NOMO-1 (cell line): ENCODE results near the gene KRTAP3-3.
"Not testable (repeated sequence)": the region's sequence is repeated elsewhere in the genome, so short reads cannot be mapped to it uniquely, and the experiment has no call there.

ENCODE experiments used
- DNase-seq, 2 experiments: peaks; one replicate each; lab custom pipeline; 2025; ENCODE audit not compliant: unreplicated experiment in 2 of 2; lab: John Stamatoyannopoulos, UW

KRTAP3-3 gene

GRCh38 chr17:41008811-41009210 lies 14.8 kb upstream of the KRTAP3-3 start, which contains the start of gene KRTAP3-1:
Gene KRTAP3-1, minus strand, starts transcription at chr17:41009128. Its CDS starts 54 bp downstream, at chr17:41009074.
- DNase-seq, result no peak

GRCh38 chr17:41004397-41004796 lies 10.4 kb upstream of the KRTAP3-3 start:
- DNase-seq, result no peak

- DNase-seq, result no peak
Observed at GRCh38 chr17:41003926-41004325, 10.0 kb upstream of the KRTAP3-3 start.

GRCh38 chr17:41002814-41003213 lies 8.8 kb upstream of the KRTAP3-3 start:
- DNase-seq, result no peak

GRCh38 chr17:41001795-41002194 lies 7.8 kb upstream of the KRTAP3-3 start:
- DNase-seq, result no peak

GRCh38 chr17:40999563-40999962 lies 5.6 kb upstream of the KRTAP3-3 start, which contains the start of gene KRTAP3-2:
Gene KRTAP3-2, minus strand, starts transcription at chr17:40999906. Its CDS starts 53 bp downstream, at chr17:40999853.
- DNase-seq, result not testable (repeated sequence)

- no peak for DNase-seq
Observed at GRCh38 chr17:40997361-40997760, 3.4 kb upstream of the KRTAP3-3 start.

- no peak for DNase-seq
Observed at GRCh38 chr17:40996829-40997228, 2.9 kb upstream of the KRTAP3-3 start.

- no peak for DNase-seq
Observed at GRCh38 chr17:40995116-40995515, 1.2 kb upstream of the KRTAP3-3 start.

GRCh38 chr17:40993084-40993483 lies 880 bp downstream of the KRTAP3-3 start:
- no peak for DNase-seq

- no peak for DNase-seq
Observed at GRCh38 chr17:40992666-40993065, 1.3 kb downstream of the KRTAP3-3 start.

- no peak for DNase-seq
Observed at GRCh38 chr17:40986920-40987319, 7.0 kb downstream of the KRTAP3-3 start.

- no peak for DNase-seq
Observed at GRCh38 chr17:40984226-40984625, 9.7 kb downstream of the KRTAP3-3 start, which contains the start of gene KRT40. Gene KRT40, minus strand, starts transcription at chr17:40984326. Its CDS starts 53 bp downstream, at chr17:40984273.

- no peak for DNase-seq
Observed at GRCh38 chr17:40981115-40981514, 12.8 kb downstream of the KRTAP3-3 start.

GRCh38 chr17:40980596-40980995 lies 13.4 kb downstream of the KRTAP3-3 start:
- DNase-seq, result no peak

GRCh38 chr17:40980117-40980516 lies 13.8 kb downstream of the KRTAP3-3 start:
- DNase-seq, result no peak

GRCh38 chr17:40978575-40979151 lies 15.3 kb downstream of the KRTAP3-3 start:
- no peak for DNase-seq

- DNase-seq, result no peak
Observed at GRCh38 chr17:40975516-40975915, 18.4 kb downstream of the KRTAP3-3 start.

GRCh38 chr17:40974366-40974765 lies 19.6 kb downstream of the KRTAP3-3 start:
- no peak for DNase-seq

- no peak for DNase-seq
Observed at GRCh38 chr17:40967582-40967981, 26.4 kb downstream of the KRTAP3-3 start.

- DNase-seq, result no peak
Observed at GRCh38 chr17:40966848-40967247, 27.1 kb downstream of the KRTAP3-3 start, which contains the start of gene KRT39. Gene KRT39, minus strand, starts transcription at chr17:40966948. Its CDS starts 92 bp downstream, at chr17:40966856.

GRCh38 chr17:40963838-40964237 lies 30.1 kb downstream of the KRTAP3-3 start:
- peak in 1 of 2 experiments; percentile 12 for DNase-seq
